Tibial artery (tissue), 4 donors: ENCODE data around the gene ASAP2.

Source experiments
- DNase-seq, 2 donors: peaks; one replicate each; pipeline ENCODE4 v3.0.0-alpha.2; 2019
- H3K27ac ChIP-seq, 2 donors: fragments of 200-600 bp; sonication (generic) in 1 of 2; 1 replicate in 1 of 2; 2 replicates in 1 of 2; pipeline ENCODE4 v1.5.1; 2018 to 2019; ENCODE audit warnings: mild to moderate bottlenecking in 1 of 2
- H3K27me3 ChIP-seq, 2 donors: fragments of 200-600 bp; sonication (generic) in 1 of 2; one replicate each; pipeline versions ENCODE4 v1.5.1 to v1.6.0; 2016 to 2019
- H3K36me3 ChIP-seq, 3 donors: fragments of 200-600 bp; sonication (generic) in 2 of 3; one replicate each; pipeline ENCODE4 v1.5.1; 2016 to 2019; ENCODE audit warnings: mild to moderate bottlenecking in 2 of 3
- H3K4me1 ChIP-seq, 4 donors: fragments of 200-600 bp; sonication (generic) in 2 of 4; 1 replicate in 3 of 4; 2 replicates in 1 of 4; pipeline ENCODE4 v1.5.1; 2016 to 2019
- H3K4me3 ChIP-seq, 2 donors: fragments of 200-600 bp; sonication (generic) in 1 of 2; 1 replicate in 1 of 2; 2 replicates in 1 of 2; pipeline ENCODE4 v1.5.1; 2018 to 2019; ENCODE audit warnings: mild to moderate bottlenecking in 2 of 2
- H3K9me3 ChIP-seq, 3 donors: fragments of 200-600 bp; sonication (generic) in 1 of 3; one replicate each; pipeline ENCODE4 v1.5.1; 2016 to 2019
- CTCF ChIP-seq, 2 experiments: fragments of 200-600 bp in 1 of 2; fragments of 450-650 bp in 1 of 2; IDR thresholded peaks; one replicate each; pipeline ENCODE4 v1.5.1; 2017 to 2019; ENCODE audit warnings: antibody characterized with exemption in 2 of 2, mild to moderate bottlenecking in 1 of 2, moderate library complexity in 1 of 2
- intact Hi-C: fragments of 100-400 bp; cut with DNase I; formaldehyde crosslinking; loops from one replicate; pipeline ENCODE4 v1.15.0; 2023; ENCODE audit warnings: low total_unique reads

Gene ASAP2

GRCh38 chr2:9347411-9347881 lies 140.8 kb downstream of the ASAP2 start:
- H3K27ac ChIP-seq, result peak overlapping the region; percentile 33 to 46
- intact Hi-C loops, result no loop called here
- TF ChIP-seq CTCF (IDR thresholded peaks at IDR 0.05), result no peak
- peaks cover 26 to 51% (median 45%) of the 10 kb centered on the region in 3 donors for H3K36me3 ChIP-seq
- H3K4me3 ChIP-seq, result no peak overlapping the region
- peaks cover 0 to 15% (median 2%) of the 10 kb centered on the region in 4 donors for H3K4me1 ChIP-seq
- no peaks in the 10 kb centered on the region for H3K27me3 ChIP-seq
- H3K9me3 ChIP-seq, result no peaks in the 10 kb centered on the region
- peak; percentile 84 to 90 for DNase-seq

GRCh38 chr2:9354318-9354717 lies 147.7 kb downstream of the ASAP2 start:
- Histone ChIP-seq H3K27ac (no peak overlapping the region), H3K9me3 (no peaks in the 10 kb centered on the region), H3K27me3 (no peaks in the 10 kb centered on the region), H3K4me3 (no peak overlapping the region), H3K36me3 (peaks cover 57 to 91% (median 90%) of the 10 kb centered on the region in 3 donors), H3K4me1 (no peaks in the 10 kb centered on the region)
- TF ChIP-seq CTCF (IDR thresholded peaks at IDR 0.05), result no peak
- intact Hi-C loops, result no loop called here
- no peak for DNase-seq

- no peaks in the 10 kb centered on the region for H3K9me3 ChIP-seq
- TF ChIP-seq CTCF (IDR thresholded peaks at IDR 0.05), result no peak
- H3K36me3 ChIP-seq, result peaks cover 63 to 95% (median 95%) of the 10 kb centered on the region in 3 donors
These were observed 148.7 kb downstream of the ASAP2 start for GRCh38 chr2:9355270-9355669.

GRCh38 chr2:9355716-9356115 lies 149.1 kb downstream of the ASAP2 start:
- no peak for DNase-seq
- no peaks in the 10 kb centered on the region for H3K4me1 ChIP-seq
- no peak overlapping the region for H3K27ac ChIP-seq
- H3K9me3 ChIP-seq, result no peaks in the 10 kb centered on the region
- H3K27me3 ChIP-seq, result no peaks in the 10 kb centered on the region
- intact Hi-C loops, result no loop called here
- H3K36me3 ChIP-seq, result peaks cover 62 to 96% (median 92%) of the 10 kb centered on the region in 3 donors
- no peak for TF ChIP-seq CTCF (IDR thresholded peaks at IDR 0.05)
- no peak overlapping the region for H3K4me3 ChIP-seq

More at GRCh38 chr2:9355270-9355669, 148.7 kb downstream of the ASAP2 start:
- intact Hi-C loops, result no loop called here
- H3K4me1 ChIP-seq, result no peaks in the 10 kb centered on the region
- no peak overlapping the region for H3K27ac ChIP-seq
- no peaks in the 10 kb centered on the region for H3K27me3 ChIP-seq
- DNase-seq, result no peak
- no peak overlapping the region for H3K4me3 ChIP-seq

- Histone ChIP-seq H3K36me3 (peaks cover 56 to 91% (median 91%) of the 10 kb centered on the region in 3 donors), H3K9me3 (no peaks in the 10 kb centered on the region), H3K27ac (no peak overlapping the region), H3K4me3 (no peak overlapping the region), H3K27me3 (no peaks in the 10 kb centered on the region), H3K4me1 (no peaks in the 10 kb centered on the region)
- intact Hi-C loops, result no loop called here
- no peak for TF ChIP-seq CTCF (IDR thresholded peaks at IDR 0.05)
- DNase-seq, result no peak
These were observed 149.6 kb downstream of the ASAP2 start for GRCh38 chr2:9356261-9356660.

GRCh38 chr2:9358846-9359245 lies 152.2 kb downstream of the ASAP2 start:
- TF ChIP-seq CTCF (IDR thresholded peaks at IDR 0.05), result no peak
- intact Hi-C loops, result no loop called here
- no peaks in the 10 kb centered on the region for H3K9me3 ChIP-seq

More at GRCh38 chr2:9358846-9359245, 152.2 kb downstream of the ASAP2 start:
- Histone ChIP-seq H3K27ac (no peak overlapping the region), H3K36me3 (peaks cover 38 to 89% (median 82%) of the 10 kb centered on the region in 3 donors), H3K27me3 (no peaks in the 10 kb centered on the region), H3K4me1 (no peaks in the 10 kb centered on the region), H3K4me3 (no peak overlapping the region)
- DNase-seq, result no peak
